Inferior parietal cortex (tissue), 1 donor: Measurements from ENCODE around the gene MOV10L1.

ENCODE experiments used
- DNase-seq: peaks from one replicate; pipeline ENCODE4 v3.0.0-alpha.2; 2016; ENCODE audit errors: extremely low spot score

MOV10L1 gene

DNA sequence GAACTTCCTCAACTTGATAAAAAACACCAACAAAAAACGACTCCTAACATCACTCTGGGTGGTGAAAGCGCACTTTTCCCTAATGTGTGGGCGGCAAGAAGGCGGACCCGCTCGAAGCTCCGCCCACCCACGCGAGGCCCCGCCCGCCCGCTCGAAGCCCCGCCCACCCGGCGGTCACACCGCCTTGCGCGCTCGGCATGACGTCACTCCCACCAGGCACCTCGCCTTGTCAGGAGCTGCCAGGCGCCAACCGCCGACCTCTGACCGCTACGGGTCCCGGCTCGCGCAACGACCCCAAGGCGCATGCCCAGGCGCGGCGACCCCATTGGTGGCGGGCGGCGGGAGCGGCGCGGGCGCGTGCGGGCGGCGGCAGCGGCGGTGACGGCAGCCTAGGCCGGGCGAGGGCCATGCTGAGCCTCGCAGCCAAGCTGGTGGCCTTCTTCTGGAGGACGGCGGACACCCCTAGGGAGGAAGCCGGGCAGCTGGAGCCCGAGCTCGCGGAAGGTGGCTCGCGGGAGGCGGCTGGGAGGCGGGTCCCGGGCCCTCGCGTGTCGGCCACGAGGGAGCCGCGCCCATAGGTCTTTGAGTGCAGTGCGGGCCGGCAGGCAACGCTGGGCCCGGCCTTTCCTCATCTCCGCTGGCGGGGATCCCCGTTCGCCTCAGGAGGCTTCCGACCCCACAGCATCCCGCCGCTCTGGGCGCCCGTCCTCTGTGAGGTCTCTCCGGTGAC, at the start of gene MOV10L1:
Gene MOV10L1, plus strand, starts transcription at position 325 of the 730 bp plus-strand sequence. Its CDS starts 83 bp downstream, at position 408.
- DNase-seq, result no peak

GRCh38 chr22:50040717-50041116, 49.1 kb upstream of the MOV10L1 start:
- DNase-seq, result no peak

- no peak for DNase-seq
These were observed 48.3 kb upstream of the MOV10L1 start for GRCh38 chr22:50041361-50042065.

GRCh38 chr22:50044485-50045118, 45.2 kb upstream of the MOV10L1 start:
- no peak for DNase-seq

- DNase-seq, result no peak
These were observed 44.4 kb upstream of the MOV10L1 start for GRCh38 chr22:50045211-50046018.

- DNase-seq, result no peak
These were observed 43.8 kb upstream of the MOV10L1 start for GRCh38 chr22:50046019-50046415.

- DNase-seq, result no peak
These were observed 43.1 kb upstream of the MOV10L1 start for GRCh38 chr22:50046481-50047245.

- no peak for DNase-seq
These were observed 42.5 kb upstream of the MOV10L1 start for GRCh38 chr22:50047346-50047745.

DNA sequence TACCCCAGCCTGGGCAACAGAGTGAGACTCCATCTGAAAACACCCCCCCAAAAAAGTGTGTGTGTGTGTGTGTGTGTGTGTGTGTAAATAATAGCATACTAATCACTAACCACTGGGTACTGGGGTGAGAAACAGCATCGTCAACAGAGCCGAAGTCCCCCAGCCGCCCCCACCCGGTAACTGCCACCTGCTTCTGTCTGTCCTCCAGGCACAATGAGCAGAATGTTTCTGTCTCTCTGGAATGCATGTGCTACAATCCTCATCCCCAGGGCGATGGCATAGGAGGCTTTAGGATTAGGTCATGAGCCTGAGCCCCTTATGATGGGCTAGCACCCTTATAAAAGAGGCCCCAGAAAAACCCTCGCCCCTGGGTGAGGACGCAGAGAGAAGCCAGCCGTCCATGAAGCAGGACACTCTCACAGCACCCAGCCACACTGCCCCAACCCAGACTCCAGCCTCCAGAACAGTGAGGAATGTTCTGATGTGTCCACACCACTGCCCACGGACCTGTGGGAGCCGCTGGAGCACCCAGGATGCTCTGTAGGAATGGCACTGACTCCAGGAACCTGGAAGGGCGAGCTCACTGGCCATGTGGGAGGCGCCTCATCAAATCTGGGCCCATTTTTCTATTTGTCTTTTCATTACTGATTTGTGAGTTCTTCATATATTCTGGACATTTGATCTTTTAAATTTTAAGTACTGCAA, 41.6 kb upstream of the MOV10L1 start:
- DNase-seq, result no peak

- no peak for DNase-seq
These were observed 41.0 kb upstream of the MOV10L1 start for GRCh38 chr22:50048836-50049235.

DNA sequence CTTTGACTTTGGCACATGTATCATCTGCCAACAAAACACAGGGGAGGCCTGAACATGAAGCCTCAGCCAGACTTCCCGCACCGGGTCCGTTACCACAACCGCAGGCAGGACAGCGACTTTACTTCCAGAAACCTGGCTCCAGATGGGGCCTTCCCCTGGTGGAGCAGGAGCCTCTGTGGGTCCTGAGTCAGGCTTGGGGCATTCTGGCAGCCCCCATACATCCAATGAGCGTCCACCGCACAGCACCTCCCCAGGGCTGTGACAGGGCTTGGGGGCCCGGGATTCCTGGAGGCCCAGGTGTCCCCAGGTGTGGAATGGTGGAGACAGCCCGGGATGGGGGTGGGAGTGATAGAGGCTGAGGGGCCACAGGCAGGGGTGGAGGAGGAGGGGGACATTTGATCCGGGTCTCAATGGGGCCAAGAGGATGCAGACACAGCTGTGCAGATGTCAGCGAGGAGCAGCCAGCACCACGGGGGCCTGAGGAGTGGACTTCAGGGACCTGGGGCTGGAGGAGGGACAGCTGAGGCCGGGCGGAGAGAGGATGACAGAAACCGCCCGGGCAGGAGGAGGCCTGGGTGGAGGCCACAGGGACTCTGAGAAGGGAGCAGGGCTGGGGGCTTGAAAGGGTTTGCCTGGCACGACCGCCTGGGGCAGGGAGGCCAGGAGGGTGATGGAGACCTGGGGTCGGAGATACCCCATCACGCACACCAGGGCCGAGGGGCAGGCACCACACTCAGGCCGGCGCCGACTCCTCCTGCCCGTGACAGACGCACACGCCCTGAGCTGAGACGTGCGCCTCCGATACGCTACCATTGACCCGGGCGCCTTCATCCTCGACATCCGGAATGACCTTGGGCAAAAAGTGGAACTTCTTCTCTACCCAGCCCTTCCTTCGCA, 40.3 kb upstream of the MOV10L1 start:
- no peak for DNase-seq

- DNase-seq, result no peak
These were observed 37.9 kb upstream of the MOV10L1 start for GRCh38 chr22:50051930-50052329.

- DNase-seq, result no peak
These were observed 35.9 kb upstream of the MOV10L1 start for GRCh38 chr22:50053861-50054260.

DNA sequence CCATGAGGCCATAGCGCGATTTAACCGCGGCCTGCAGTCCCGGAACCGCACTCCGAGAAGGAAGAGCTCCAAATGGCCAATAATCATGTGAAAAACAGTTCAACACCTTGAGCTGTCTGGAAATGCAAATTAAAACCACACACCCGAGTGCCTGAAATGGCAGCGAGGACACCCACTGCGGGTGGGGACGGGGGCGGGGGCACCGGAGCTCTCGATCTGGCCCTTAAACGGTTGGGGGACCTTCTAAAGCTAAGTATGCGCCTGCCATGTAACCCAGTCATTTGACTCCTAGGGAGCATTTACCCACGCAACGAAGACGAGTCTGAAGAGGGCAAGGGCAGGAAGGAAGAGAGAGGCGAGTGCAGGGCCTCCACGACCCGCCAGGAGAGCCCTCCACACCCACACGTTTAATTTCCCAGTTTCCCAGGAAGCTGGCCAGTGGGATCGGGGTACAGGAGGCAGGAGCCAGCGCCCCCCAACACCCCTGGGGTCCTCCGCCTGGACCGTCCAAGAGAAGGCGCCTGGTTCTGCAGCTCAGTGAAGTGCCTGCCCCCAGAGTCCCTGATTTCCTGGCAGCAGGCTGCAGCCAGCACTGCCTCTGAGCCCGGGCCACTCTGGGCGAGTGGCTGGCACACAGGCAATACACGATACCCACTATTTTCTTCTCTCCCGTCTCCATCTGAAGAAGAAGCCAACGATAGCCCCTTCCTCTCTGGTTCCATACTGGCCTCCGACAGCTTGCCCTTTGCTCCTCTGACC, 33.4 kb upstream of the MOV10L1 start:
- DNase-seq, result no peak

DNA sequence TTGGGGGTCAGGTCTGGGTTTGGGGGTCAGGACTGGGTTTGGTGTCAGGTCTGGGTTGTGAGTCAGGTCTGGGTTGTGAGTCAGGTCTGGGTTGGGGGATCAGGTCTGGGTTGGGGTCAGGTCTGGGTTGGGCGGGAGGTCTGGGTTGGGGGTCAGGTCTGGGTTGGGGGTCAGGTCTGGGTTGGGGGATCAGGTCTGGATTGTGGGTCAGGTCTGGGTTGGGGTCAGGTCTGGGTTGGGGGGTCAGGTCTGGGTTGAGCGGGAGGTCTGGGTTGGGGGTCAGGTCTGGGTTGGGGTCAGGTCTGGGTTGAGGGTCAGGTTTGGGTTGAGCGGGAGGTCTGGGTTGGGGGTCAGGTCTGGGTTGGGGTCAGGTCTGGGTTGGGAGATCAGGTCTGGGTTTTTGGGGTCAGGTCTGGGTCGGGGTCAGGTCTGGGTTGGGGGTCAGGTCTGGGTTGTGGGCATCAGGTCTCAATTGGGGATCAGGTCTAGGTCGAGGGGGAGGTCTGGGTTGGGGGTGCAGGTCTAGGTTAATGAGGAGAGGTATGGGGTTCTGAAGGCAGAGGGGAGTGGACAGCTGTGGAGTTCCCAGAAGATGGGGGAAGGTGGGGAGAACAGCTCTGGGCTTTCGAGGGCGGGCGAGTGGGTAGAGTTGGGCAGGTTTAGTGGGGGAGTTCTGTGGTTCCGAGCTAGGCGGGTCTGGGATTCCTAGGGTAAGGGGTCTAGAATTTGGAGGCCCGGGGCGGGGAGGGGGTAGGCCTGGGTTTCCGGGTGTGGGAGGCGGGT, 32.3 kb upstream of the MOV10L1 start:
- DNase-seq, result no peak

DNA sequence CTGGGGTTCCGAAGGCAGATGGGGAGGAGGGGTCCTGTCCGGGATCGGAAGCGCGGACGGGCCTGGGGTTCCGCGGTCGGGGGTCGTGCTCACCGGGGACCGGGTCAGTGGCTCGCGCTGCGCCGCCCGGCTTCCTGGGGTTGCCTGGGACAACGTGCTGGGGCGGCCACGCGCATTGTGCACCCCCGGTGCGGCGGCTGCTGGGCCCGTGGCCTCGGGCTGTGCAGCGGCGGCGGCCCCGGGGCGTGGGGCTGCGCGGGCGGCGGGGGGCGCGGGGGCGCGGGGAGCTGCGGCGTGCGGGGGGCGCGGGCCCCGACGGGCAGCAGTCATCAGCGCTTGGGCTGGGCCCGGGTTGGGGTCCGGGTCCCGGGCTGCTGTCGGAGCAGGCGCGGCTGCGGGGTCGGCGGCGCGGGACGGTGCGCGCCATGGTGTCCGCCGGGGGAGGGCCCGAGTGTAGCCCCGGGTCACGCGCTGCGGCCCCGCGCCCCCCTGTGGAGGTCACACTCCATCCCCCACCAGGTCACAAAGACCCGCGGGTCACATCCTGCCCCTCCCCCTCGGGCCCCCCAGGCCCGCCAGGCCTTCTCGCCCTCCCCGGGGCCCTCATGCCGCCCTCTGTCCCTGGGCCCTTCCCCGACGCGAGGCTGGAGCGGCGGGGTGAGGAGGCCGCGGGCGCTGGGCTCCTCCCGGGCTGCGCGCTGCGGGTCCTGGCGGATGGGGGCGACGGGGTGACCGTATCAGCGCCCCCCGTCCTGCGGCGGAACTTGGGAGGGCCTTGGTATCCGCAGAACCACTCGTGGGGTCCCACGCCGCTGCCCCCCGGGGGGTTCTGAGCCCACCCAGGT, 31.5 kb upstream of the MOV10L1 start, which contains the start of gene TTLL8:
Gene TTLL8, minus strand, starts transcription at position 238 of the 845 bp plus-strand sequence.
- no peak for DNase-seq
